Adipose tissue (tissue), 3 donors: ENCODE data around the gene MPZL3. TPM values are rescaled to one million over a fixed set of nuclear protein-coding genes. Genes with fewer than 3 reads are reported as not detected.

Experiments used
- H3K27ac ChIP-seq: one replicate; pipeline ENCODE4 v1.5.1; 2013; ENCODE audit warnings: low read depth, low read length
- WGBS, 3 donors: extraction: QIAGEN DNeasy Blood & Tissue Kit; methylation state at CpG; one replicate each; pipeline ENCODE4 v1.1.7; 2013; 5-methylcytosine and 5-hydroxymethylcytosine counted together
- polyA plus RNA-seq, 3 donors: library from polyadenylated mRNA; stranded (reverse); fragments of 200-250 nt; gene quantifications; one replicate each; pipeline ENCODE4 v1.2.3, GENCODE V29; 2013
- donor health status: healthy with polysubstance abuse.
- donor health status: Bipolar disorder and iron deficiency.
- donor health status: healthy.

MPZL3 gene
- polyA plus RNA-seq, 3 donors = 1.2 to 3.2 (median 1.8) TPM

GRCh38 chr11:118219244-118219643 lies 32.9 kb downstream of the MPZL3 start:
- H3K27ac ChIP-seq = no peak overlapping the region

- no peak overlapping the region for H3K27ac ChIP-seq
- 85 to 91% (median 88%) methylated on average over 3 of the region's 3 CpGs for whole genome bisulfite sequencing, 3 donors
Measured at GRCh38 chr11:118217575-118217974, 34.6 kb downstream of the MPZL3 start.

- WGBS, 3 donors = 64 to 79% (median 73%) methylated on average over 11 of the region's 11 CpGs
Measured at GRCh38 chr11:118216621-118217481, 35.3 kb downstream of the MPZL3 start.

GRCh38 chr11:118215765-118216164 lies 36.4 kb downstream of the MPZL3 start:
- no peak overlapping the region for H3K27ac ChIP-seq
- WGBS, 3 donors = 88 to 94% (median 93%) methylated on average over 7 of the region's 7 CpGs

More at GRCh38 chr11:118216621-118217481, 35.3 kb downstream of the MPZL3 start:
- no peak overlapping the region for H3K27ac ChIP-seq

- 61 to 78% (median 61%) methylated on average over 3 of the region's 3 CpGs for WGBS, 3 donors
- no peak overlapping the region for H3K27ac ChIP-seq
Measured at GRCh38 chr11:118215262-118215661, 36.9 kb downstream of the MPZL3 start.

- no peak overlapping the region for H3K27ac ChIP-seq
- WGBS, 3 donors = 43 to 77% (median 47%) methylated on average over 6 of the region's 6 CpGs
Measured at GRCh38 chr11:118214210-118214914, 37.8 kb downstream of the MPZL3 start.

DNA sequence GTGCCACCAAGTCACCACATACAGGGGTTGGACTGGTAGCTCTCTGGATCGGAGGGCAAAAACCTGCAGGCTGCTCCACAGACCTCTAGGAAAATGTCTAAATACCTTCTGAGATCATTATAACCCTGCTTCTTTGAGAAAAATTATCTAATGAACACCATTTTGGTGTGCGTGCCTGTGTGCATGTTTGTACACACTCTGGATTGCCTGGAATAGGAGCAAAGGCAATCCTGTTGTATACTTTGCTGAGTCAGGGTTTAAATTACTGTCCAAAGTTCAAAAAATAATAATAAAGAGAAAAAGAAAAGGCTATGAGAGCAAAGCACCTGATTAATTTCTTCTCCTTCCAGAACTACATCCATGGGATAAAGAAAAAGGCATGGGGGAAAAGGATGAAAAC lies 38.4 kb downstream of the MPZL3 start:
- no peak overlapping the region for H3K27ac ChIP-seq
- WGBS, 3 donors = 75 to 88% (median 81%) methylated on average over 2 of the region's 2 CpGs

- WGBS, 3 donors = 72 to 82% (median 73%) methylated on average over 4 of the region's 4 CpGs
- H3K27ac ChIP-seq = no peak overlapping the region
Measured at GRCh38 chr11:118213201-118213600, 39.0 kb downstream of the MPZL3 start.

- WGBS, 3 donors = 43 to 83% (median 59%) methylated on average over 2 of the region's 2 CpGs
- no peak overlapping the region for H3K27ac ChIP-seq
Measured at GRCh38 chr11:118212781-118213191, 39.4 kb downstream of the MPZL3 start.

DNA sequence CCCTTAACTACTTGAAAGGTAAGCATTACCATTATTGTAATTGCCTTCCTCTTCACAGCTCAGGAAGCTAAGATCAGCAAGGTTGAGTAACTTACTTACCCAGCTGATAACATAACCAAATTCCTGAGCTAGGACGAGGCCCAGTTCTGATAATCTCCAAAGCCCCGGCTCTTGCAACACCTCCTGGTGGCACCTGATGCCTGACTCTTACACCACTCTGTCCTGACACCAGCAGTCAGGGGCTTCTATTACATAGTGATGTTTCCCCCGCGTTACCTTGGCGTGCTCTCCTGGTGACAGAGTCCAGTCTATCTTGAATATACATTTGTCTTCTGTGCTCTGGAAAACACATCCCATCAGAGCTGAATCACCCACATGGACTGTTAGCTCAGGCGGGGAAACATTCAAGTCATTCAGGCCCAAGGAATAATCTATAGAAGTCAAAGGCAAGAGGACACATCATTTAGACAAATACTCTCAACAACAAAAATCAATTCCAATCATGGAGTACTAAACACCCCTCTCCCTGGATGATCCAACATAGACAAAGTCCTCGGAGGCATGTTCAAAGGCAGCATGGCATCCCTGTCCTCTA lies 39.9 kb downstream of the MPZL3 start:
- 61 to 68% (median 61%) methylated on average over 7 of the region's 7 CpGs for WGBS, 3 donors
- H3K27ac ChIP-seq = no peak overlapping the region

GRCh38 chr11:118211006-118211405 lies 41.2 kb downstream of the MPZL3 start:
- 53 to 75% (median 55%) methylated on average over 6 of the region's 6 CpGs for WGBS, 3 donors
- no peak overlapping the region for H3K27ac ChIP-seq

- no peak overlapping the region for H3K27ac ChIP-seq
- 89 to 94% (median 92%) methylated on average over 7 of the region's 7 CpGs for WGBS, 3 donors
Measured at GRCh38 chr11:118210323-118210722, 41.8 kb downstream of the MPZL3 start.

DNA sequence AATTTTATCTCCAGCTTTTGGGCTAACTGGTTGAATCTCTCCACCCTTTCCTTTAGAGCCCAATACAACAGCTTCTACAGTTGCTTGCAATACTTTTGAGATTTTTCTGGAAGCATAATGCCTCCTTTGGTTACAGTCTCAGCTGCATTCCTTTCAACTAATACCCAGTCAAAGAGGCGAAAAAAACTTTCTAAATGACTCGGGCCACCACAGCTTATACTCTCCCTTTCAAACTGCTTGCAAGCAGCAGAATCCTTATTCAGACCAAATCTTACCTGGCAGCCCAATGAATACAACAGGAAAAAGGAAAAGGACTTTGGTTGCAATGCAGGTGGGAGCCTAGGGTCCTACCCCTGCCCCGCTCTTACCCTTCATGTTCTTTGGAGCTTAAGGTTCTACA lies 43.1 kb downstream of the MPZL3 start:
- H3K27ac ChIP-seq = no peak overlapping the region
- 82 to 89% (median 87%) methylated on average over 3 of the region's 3 CpGs for WGBS, 3 donors

GRCh38 chr11:118207079-118207478 lies 45.1 kb downstream of the MPZL3 start:
- WGBS, 3 donors = 84 to 89% (median 88%) methylated on average over 2 of the region's 2 CpGs
- H3K27ac ChIP-seq = no peak overlapping the region

DNA sequence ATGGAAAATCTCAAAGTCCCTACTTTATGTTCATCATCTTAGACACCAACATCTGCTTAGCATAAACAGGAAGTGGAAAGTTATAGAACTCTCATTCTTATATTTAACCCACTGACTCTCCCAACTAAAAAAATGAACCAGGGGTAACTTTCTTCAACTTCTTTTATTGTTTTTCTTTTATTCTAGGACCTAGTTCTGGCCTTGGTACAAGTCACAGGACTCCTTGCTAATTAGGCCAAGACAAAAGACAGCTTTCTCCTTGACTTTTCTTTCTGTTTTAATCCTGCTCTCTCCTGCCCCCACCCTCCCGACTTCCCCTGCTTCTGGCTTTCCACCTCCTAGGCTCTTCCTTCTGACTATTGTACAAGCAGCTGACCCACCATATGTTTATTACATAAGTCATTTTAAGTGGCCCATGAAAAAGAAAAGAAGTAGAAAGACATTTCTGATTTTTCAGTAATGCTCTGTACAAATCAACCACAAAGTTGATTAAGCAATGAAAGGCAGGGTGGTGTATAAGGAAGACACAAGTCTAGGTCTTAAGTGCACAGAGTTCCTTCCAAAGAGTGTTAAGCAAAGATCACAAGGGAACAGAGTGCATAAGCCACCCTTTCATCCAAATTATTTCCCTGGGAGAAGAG lies 45.7 kb downstream of the MPZL3 start:
- H3K27ac ChIP-seq = no peak overlapping the region
- WGBS, 3 donors = 17 to 48% (median 22%) methylated on average over 1 of the region's 1 CpG

GRCh38 chr11:118205606-118206378 lies 46.4 kb downstream of the MPZL3 start:
- 87 to 91% (median 90%) methylated on average over 9 of the region's 9 CpGs for WGBS, 3 donors

DNA sequence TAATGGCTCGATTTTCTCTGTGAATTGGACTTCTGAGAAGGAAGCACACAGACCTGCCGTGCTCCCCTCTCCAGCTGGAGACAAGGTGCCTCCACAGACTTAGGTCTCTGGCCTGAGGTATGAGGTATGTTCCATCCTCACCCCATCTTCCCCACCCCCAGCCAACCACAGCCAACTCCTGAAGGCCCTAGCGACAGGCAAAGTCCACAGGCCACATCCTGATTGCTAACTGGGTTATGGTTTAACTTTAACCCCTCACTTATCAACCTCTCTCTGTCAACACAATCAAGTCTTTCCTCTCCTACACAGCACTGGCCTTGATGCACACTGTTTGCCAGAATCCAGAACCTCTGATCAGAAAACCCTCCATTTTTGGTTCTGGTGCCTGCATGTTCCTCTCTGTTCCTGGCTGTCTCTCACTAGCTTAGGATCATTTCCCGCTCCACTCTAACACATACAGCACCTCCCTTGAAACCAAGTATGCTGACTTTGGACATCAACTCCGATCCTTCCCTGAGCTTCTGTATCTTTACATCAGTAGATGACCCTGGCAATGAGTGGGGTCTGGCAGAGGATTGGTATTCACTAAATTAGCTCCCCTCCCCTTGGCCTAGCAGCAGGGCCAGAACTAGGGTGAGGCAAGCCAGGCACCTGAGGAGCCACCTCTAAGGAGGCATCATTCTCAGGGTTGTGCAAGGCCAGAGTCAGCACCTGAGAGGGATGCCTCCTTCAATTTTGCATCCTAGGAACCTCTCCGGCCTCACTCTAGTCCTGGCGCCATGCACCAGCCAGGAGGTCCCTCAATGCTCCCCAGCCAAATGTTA lies 49.4 kb downstream of the MPZL3 start:
- no peak overlapping the region for H3K27ac ChIP-seq
- WGBS, 3 donors = 74 to 78% (median 77%) methylated on average over 7 of the region's 7 CpGs

More at GRCh38 chr11:118205606-118206378, 46.4 kb downstream of the MPZL3 start:
- no peak overlapping the region for H3K27ac ChIP-seq
